ENCODE data around the gene CDH22.

The CDH22 gene

DNA sequence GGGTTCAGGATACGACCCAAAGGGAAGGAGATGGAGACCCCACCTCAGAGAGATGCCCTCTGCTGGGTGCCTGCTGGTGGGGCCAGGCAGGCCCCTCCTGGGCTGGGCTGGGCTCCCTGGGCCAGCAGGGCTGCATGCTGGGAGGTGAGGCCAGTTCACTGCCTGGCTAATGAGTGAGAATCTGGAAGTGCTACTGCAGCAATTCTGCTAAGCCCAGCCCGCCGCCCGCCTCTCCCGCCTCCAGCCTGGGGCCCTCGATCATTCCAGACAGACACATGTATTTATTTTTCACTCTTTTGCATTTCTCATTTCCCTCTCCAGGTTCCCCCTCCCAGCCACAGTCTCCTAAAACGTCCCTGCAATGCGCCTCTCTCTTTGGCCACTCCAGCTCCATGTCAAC lies 79.6 kb downstream of the CDH22 start:
- no peak overlapping the region for H3K27ac Mint-ChIP-seq
- H3K27me3 Mint-ChIP-seq (ENCODE audit: low read depth) = peaks cover 63% of the 10 kb centered on the region
- no peaks in the 10 kb centered on the region for H3K36me3 Mint-ChIP-seq (ENCODE audit: low read depth)
- no peak overlapping the region for H3K4me3 Mint-ChIP-seq
- H3K9me3 Mint-ChIP-seq = no peaks in the 10 kb centered on the region
- TF ChIP-seq, protein P1, sequence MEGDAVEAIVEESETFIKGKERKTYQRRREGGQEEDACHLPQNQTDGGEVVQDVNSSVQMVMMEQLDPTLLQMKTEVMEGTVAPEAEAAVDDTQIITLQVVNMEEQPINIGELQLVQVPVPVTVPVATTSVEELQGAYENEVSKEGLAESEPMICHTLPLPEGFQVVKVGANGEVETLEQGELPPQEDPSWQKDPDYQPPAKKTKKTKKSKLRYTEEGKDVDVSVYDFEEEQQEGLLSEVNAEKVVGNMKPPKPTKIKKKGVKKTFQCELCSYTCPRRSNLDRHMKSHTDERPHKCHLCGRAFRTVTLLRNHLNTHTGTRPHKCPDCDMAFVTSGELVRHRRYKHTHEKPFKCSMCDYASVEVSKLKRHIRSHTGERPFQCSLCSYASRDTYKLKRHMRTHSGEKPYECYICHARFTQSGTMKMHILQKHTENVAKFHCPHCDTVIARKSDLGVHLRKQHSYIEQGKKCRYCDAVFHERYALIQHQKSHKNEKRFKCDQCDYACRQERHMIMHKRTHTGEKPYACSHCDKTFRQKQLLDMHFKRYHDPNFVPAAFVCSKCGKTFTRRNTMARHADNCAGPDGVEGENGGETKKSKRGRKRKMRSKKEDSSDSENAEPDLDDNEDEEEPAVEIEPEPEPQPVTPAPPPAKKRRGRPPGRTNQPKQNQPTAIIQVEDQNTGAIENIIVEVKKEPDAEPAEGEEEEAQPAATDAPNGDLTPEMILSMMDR (IDR thresholded peaks at IDR 0.05; ENCODE audit: unreplicated experiment in 3 of 3) = no peak
- peaks cover under 1% of the 10 kb centered on the region for H3K4me1 Mint-ChIP-seq

DNA sequence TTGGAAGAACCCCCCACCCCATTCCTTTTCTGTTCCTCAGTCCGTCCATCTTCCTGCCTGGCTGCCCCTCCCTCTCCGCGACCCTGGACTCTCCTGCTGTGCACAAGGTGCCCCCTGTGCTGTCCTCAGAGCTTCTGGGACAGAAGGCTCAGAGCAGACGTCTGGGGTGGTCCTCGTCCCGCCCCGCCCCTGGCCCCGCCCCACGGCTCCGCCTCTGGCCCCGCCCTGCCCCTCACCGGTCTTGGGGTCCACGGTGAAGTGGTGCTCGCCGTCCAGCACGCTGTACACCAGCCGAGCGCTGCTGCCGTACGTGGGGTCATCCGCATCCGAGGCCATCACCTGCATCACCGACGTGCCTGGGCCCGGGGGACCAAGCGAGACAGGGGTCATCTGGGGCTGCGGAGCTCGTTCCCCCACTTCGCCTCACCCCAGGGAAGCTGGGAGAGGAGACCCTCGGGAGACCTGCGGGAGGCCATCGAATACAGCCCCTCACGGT lies 81.0 kb downstream of the CDH22 start:
- Mint-ChIP-seq H3K36me3 (ENCODE audit: low read depth) (no peaks in the 10 kb centered on the region), H3K27ac (no peak overlapping the region), H3K4me3 (no peak overlapping the region), H3K9me3 (no peaks in the 10 kb centered on the region), H3K27me3 (ENCODE audit: low read depth) (peaks cover 57% of the 10 kb centered on the region), H3K4me1 (peaks cover 9% of the 10 kb centered on the region)
- TF ChIP-seq, protein P1 (IDR thresholded peaks at IDR 0.05; ENCODE audit: unreplicated experiment in 3 of 3) = no peak

DNA sequence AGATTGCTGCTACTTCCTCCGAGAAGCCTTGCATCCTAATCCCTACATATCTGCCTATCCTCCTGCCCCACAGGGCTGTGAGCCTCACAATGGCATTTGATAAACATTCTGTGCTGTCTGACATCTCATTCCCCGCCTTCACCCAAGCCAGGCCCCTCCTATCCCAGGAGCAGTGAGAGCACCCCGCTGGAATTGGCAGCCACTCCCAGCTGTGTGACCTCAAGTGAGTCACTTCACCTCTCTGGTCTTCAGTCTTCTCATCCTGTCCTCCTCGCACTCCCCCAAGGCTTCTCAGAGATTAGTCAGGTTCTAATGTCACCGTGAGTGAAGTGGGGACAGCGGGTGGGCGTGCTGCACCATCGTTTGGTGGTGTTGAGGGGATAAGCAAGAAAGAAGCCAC lies 81.7 kb downstream of the CDH22 start:
- Mint-ChIP-seq H3K4me3 (no peak overlapping the region), H3K4me1 (peaks cover 12% of the 10 kb centered on the region), H3K27ac (no peak overlapping the region), H3K27me3 (ENCODE audit: low read depth) (peaks cover 51% of the 10 kb centered on the region), H3K36me3 (ENCODE audit: low read depth) (no peaks in the 10 kb centered on the region), H3K9me3 (no peaks in the 10 kb centered on the region)
- TF ChIP-seq, protein P1 (IDR thresholded peaks at IDR 0.05; ENCODE audit: unreplicated experiment in 3 of 3) = no peak

DNA sequence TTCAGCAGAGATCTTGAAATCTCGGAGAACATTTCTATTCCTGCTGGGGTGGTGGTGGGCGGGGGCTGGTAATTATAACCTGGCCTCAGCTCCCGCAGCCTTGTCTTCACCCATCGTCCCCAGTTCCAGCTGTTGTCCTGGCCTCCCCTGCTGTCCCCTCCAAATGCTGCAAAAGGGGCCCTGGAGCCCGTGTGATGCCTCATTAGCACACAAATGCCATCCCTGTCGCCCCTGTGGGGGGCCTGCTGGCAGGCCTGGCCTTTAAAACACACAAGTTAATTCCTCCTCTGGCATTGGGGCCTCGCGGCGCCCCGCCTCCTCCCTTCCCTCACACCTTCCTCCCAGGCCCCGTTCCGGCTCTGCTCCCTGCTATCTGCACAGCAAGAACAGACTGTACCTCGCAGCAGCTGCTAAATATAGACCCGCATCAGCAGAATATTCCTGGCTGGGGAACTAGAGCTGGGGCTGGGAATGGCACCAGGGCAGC lies 85.7 kb downstream of the CDH22 start:
- H3K36me3 Mint-ChIP-seq (ENCODE audit: low read depth) = no peaks in the 10 kb centered on the region
- no peaks in the 10 kb centered on the region for H3K9me3 Mint-ChIP-seq
- peaks cover 38% of the 10 kb centered on the region for H3K27me3 Mint-ChIP-seq (ENCODE audit: low read depth)
- H3K4me3 Mint-ChIP-seq = no peak overlapping the region
- H3K4me1 Mint-ChIP-seq = peaks cover 31% of the 10 kb centered on the region
- no peak overlapping the region for H3K27ac Mint-ChIP-seq
- TF ChIP-seq, protein P1 (IDR thresholded peaks at IDR 0.05; ENCODE audit: unreplicated experiment in 3 of 3) = no peak

DNA sequence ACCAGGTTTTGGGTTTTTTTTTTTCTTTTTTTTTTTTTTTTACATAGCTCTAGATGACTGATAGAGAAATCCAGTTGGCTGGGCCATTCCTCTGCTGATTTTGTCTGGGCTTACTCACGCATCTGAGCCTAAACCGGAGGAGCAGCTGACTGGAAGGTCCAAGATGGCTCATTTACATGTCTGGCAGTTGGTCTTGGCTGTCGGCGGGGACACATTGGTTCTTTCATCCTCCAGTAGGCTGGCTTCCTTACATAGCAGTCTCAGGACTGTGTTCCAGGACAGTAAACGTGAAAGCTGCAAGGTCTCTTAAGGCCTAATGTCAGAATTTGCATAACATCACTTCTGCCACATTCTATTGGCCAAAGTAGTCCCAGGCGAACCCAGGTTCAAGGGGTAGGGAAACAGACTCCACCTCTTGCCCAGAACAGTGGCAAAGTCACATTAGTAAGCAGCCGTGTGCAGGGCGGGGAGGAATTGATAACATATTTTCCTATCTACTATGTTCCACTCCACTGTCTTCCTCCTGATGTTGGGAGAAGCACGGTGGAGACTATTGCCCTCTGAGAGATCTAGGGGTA lies 87.0 kb downstream of the CDH22 start:
- Mint-ChIP-seq H3K4me1 (peaks cover 31% of the 10 kb centered on the region), H3K9me3 (no peaks in the 10 kb centered on the region), H3K27me3 (ENCODE audit: low read depth) (peaks cover 31% of the 10 kb centered on the region), H3K4me3 (peak overlapping the region in 1 of 3 experiments; percentile 19), H3K36me3 (ENCODE audit: low read depth) (no peaks in the 10 kb centered on the region), H3K27ac (peak overlapping the region; percentile 61 to 74 (median 72))
- TF ChIP-seq, protein P1 (IDR thresholded peaks at IDR 0.05; ENCODE audit: unreplicated experiment in 3 of 3) = no peak

All from nephron (organoid).